Stimulated activated CD8-positive, alpha-beta memory T cell treated with anti-CD3 and anti-CD28 coated beads, Interleukin-12 subunit alpha, Interleukin-12 subunit beta, amount 100 ng/mL, for 24 hours (primary cell): Measurements from ENCODE around the gene OPN4.
"Not testable (repeated sequence)": the region's sequence is repeated elsewhere in the genome, so short reads cannot be mapped to it uniquely, and the experiment has no call there.

Source experiments
- DNase-seq: peaks from one replicate; pipeline ENCODE4 v3.0.0-alpha.2; 2020; ENCODE audit errors: extremely low read depth

OPN4 gene, protein sequence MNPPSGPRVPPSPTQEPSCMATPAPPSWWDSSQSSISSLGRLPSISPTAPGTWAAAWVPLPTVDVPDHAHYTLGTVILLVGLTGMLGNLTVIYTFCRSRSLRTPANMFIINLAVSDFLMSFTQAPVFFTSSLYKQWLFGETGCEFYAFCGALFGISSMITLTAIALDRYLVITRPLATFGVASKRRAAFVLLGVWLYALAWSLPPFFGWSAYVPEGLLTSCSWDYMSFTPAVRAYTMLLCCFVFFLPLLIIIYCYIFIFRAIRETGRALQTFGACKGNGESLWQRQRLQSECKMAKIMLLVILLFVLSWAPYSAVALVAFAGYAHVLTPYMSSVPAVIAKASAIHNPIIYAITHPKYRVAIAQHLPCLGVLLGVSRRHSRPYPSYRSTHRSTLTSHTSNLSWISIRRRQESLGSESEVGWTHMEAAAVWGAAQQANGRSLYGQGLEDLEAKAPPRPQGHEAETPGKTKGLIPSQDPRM

DNA sequence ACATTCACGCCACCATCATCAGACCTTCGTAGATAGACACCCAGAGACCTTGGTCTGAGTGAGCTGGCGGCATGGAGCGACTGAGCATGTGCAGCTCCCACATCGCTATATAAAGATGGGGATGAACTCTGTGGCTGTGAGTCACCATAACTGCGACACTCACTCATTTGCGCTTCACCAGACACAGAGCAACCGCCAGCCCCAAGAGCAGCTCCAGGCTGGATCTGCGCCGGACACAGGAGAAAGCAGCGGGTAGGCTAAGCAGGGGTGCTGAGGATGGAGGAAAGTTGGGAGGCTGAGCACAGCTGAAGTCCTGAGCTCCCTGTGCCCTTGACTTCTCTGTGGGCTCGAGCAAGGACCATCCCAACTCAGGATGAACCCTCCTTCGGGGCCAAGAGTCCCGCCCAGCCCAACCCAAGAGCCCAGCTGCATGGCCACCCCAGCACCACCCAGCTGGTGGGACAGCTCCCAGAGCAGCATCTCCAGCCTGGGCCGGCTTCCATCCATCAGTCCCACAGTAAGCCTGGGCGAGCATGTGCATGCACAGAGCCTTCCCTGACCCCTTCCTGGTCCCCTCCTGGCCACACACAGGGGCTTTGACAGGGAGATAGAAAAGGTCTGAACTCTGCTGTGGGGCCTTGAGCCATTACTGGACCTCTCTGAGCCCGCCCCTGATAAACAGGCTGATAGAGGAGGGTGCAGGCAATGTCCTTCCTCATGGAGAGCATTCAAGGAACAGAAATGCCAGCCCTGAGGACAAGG is at the start of gene OPN4:
Gene OPN4 (plus strand): TSS at position 137 of the 762 bp plus-strand sequence. CDS start 237 bp downstream, at position 374.
- no peak for DNase-seq

- DNase-seq: no peak
Measured at GRCh38 chr10:86607674-86608073, 46.7 kb upstream of the OPN4 start.

- no peak for DNase-seq
Measured at GRCh38 chr10:86609920-86610319, 44.4 kb upstream of the OPN4 start.

- no peak for DNase-seq
Measured at GRCh38 chr10:86611386-86611785, 43.0 kb upstream of the OPN4 start.

- no peak for DNase-seq
Measured at GRCh38 chr10:86613096-86613495, 41.3 kb upstream of the OPN4 start.

GRCh38 chr10:86613905-86614304 is 40.4 kb upstream of the OPN4 start:
- no peak for DNase-seq

- no peak for DNase-seq
Measured at GRCh38 chr10:86614853-86615252, 39.5 kb upstream of the OPN4 start.

DNA sequence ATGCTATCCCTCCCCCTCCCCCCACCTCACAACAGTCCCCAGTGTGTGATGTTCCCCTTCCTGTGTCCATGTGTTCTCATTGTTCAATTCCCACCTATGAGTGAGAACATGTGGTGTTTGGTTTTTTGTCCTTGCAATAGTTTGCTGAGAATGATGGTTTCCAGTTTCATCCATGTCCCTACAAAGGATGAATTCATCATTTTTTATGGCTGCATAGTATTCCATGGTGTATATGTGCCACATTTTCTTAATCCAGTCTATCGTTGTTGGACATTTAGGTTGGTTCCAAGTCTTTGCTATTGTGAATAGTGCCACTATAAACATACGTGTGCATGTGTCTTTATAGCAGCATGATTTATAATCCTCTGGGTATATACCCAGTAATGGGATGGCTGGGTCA is 37.1 kb upstream of the OPN4 start:
- DNase-seq: not testable (repeated sequence)

- no peak for DNase-seq
Measured at GRCh38 chr10:86628311-86628710, 26.0 kb upstream of the OPN4 start.

- DNase-seq: no peak
Measured at GRCh38 chr10:86630079-86630478, 24.3 kb upstream of the OPN4 start.

- no peak for DNase-seq
Measured at GRCh38 chr10:86632009-86632800, 22.1 kb upstream of the OPN4 start.

DNA sequence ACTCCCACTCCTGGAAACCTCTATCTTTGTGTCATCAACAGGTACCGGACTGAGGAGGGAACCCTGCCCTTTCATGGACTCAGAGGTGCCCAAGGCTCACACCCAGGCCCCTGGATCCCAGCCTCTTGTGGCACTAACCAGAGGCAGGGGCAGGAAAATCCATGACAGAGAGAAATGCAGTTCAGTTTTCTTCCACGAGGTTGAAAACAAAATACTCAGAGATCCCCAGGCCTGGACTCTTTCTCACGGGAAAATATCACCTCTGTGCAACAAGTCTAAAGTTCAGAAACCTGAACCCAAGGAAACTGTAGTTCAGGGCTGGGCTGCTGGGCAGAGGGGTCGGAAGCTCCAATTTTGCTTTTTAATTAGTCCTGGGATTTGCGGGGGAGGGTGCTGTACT is 21.4 kb upstream of the OPN4 start:
- no peak for DNase-seq

DNA sequence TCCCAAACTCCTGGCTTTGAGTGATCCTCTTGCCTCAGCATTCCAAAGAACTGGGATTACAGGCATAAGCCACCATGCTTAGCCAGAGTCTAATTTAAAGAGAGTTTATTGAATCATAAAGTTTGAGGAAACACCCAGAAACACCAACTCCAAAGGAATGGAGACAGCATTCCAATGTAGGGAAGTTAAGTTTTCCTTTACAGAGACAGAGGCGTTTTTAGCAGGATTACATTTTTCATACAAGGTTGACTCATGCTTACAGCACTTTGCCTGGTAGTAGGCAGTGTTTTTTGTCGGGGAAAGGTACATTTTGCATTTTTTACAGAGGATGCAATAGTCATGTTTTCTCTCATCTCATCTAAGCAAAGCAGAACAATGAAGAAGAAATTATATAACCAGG is 18.9 kb upstream of the OPN4 start:
- DNase-seq: no peak

- no peak for DNase-seq
Measured at GRCh38 chr10:86636311-86636710, 18.0 kb upstream of the OPN4 start.

DNA sequence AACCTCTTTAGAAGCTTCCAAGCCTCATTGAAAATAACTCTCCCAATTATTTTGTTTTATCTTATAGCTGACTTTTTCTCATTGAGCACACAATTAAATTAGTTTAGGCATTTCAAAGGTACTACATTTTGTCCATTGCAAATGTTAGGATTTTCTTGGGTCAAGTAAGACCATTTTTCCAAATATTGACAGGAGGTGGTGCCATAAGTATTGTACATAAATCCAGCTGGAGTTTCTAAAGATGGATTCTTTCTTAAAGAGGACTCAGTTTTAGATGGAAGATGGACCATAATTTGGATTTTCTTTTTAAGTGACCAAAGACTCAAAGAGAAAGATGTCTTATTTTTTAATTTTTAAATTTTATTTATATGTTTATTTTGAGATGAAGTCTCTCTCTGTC is 12.3 kb upstream of the OPN4 start:
- DNase-seq: no peak

GRCh38 chr10:86642499-86642898 is 11.8 kb upstream of the OPN4 start:
- no peak for DNase-seq

DNA sequence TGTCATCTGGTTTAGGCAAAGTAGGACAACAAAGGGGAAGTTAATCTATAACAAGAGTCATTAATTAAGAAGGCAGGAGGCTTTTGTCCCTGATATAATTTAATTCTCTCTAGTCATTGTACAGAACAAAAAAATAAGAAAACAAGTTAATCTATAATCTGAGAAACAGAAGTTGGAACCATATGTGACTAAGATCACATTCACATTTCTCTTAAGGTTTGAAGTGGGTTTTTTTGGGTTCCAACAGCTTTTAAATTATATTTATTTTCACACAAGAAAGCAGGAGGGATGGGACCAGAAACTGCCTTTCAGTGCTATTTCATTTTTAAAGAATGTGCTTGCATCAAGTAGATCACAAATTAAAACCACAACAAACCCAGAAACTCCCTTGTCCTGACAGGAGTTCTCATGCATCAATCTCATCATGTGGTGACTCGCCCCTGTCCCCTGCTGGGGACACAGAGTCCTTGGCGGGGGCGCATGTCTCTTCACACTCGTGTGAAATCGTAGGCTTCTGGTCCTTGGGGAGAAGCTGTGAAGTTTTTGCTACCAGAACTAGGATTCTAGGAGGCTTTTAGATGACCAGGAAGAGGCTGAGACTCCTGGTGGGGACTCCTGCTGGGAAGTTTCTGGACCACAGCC is 10.1 kb upstream of the OPN4 start:
- no peak for DNase-seq

GRCh38 chr10:86644794-86645445 is 9.4 kb upstream of the OPN4 start:
- DNase-seq: no peak

- DNase-seq: not testable (repeated sequence)
Measured at GRCh38 chr10:86645621-86646165, 8.7 kb upstream of the OPN4 start.

DNA sequence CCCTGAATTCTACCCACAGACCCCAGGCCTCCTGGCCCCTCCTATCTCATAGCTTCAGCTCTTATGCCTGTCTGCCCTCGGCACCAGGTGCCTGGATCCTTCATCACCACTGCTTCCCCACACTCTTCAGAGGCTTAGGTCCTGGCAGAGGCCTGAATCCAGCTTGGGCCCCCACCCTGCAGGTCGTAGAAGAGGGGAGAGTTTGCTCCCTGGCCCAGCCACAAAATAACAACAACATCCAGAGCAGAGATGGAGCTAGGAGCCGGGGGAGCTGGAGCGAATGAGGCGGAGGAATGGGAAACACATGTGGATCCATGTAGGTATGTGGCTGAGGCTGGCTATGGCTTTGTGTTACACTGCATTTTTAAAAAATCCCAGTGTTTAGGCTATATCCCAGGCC is 7.8 kb upstream of the OPN4 start:
- no peak for DNase-seq

- no peak for DNase-seq
Measured at GRCh38 chr10:86646933-86647332, 7.4 kb upstream of the OPN4 start.
